Esophagus (tissue), 2 donors: ENCODE measurements around the gene VWA3B. TPM values are rescaled to one million over a fixed set of nuclear protein-coding genes. Genes with fewer than 3 reads are reported as not detected.
"Not testable (repeated sequence)": the region's sequence is repeated elsewhere in the genome, so short reads cannot be mapped to it uniquely, and the experiment has no call there.

Experiments
- H3K27ac ChIP-seq, 2 donors: one replicate each; pipeline ENCODE4 v1.5.1; 2013; ENCODE audit warnings: low read depth in 2 of 2, mild to moderate bottlenecking in 2 of 2, inconsistent platforms in 1 of 2, low read length in 1 of 2, moderate library complexity in 1 of 2
- H3K27me3 ChIP-seq, 2 donors: one replicate each; pipeline ENCODE4 v1.6.1; 2013; ENCODE audit warnings: low read length in 2 of 2, control low read depth in 1 of 2, mild to moderate bottlenecking in 1 of 2; ENCODE audit not compliant: insufficient read depth in 2 of 2, control insufficient read depth in 1 of 2
- H3K36me3 ChIP-seq, 2 donors: one replicate each; pipeline ENCODE4 v1.6.1; 2013; ENCODE audit warnings: low read length in 1 of 2; ENCODE audit not compliant: control insufficient read depth in 2 of 2, insufficient read depth in 2 of 2
- H3K4me1 ChIP-seq, 2 donors: one replicate each; pipeline ENCODE4 v1.6.1; 2013; ENCODE audit warnings: low read length in 1 of 2; ENCODE audit not compliant: control insufficient read depth in 2 of 2, insufficient read depth in 2 of 2
- H3K4me3 ChIP-seq, 2 donors: one replicate each; pipeline ENCODE4 v1.5.1; 2013; ENCODE audit warnings: low read length in 2 of 2, mild to moderate bottlenecking in 2 of 2, low read depth in 1 of 2, moderate library complexity in 1 of 2
- H3K9me3 ChIP-seq, 2 donors: one replicate each; pipeline ENCODE4 v1.6.1; 2013; ENCODE audit warnings: mild to moderate bottlenecking in 2 of 2, low read depth in 1 of 2, low read length in 1 of 2, moderate library complexity in 1 of 2; ENCODE audit not compliant: control insufficient read depth in 2 of 2, insufficient read depth in 1 of 2
- WGBS, 2 donors: extraction: QIAGEN DNeasy Blood & Tissue Kit; methylation state at CpG; one replicate each; pipeline ENCODE4 v1.1.7; 2013; 5-methylcytosine and 5-hydroxymethylcytosine counted together
- polyA plus RNA-seq, 2 donors: library from polyadenylated mRNA; stranded (reverse); fragments of 200-250 nt; gene quantifications; one replicate each; pipeline ENCODE4 v1.2.3, GENCODE V29; 2013
- donor health status: healthy with polysubstance abuse.
- donor health status: Bipolar disorder and iron deficiency.

The VWA3B gene
- polyA plus RNA-seq, 2 donors = 0.01 to 0.02 TPM

DNA sequence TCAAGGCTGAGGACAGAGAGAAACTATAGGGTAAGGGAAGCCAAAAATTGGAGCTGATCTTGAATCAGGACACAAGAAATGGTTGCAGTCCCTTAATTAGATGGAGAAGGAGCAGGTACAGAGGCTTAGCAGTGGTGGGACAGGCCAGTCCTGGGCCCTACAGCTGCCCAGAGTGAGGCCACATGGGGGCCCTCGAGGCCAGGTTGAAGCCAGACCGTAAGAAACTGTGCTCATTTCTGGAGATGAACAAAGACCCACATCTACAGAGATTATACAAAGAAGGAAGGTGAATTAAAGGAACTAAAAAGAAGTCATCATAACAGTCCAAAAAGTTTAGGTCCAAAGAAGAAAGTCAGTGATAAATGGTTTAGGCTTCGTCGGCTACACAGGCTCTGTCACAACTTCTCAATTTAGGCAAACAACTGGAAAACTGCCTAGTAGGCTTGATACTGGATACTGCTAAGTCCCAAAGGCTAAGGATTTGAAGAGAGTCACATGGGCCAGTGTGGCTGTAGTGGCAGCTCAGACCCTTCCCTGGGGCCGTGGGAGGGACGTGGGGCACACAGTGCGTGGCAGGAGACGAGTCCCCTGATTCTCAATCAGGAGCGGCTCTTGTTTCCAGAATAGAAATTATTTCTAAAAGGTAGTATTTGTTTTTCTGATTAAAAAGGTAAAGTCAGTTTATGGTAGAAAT lies 208.9 kb downstream of the VWA3B start:
- Histone ChIP-seq H3K27me3 (no peaks in the 10 kb centered on the region), H3K27ac (no peak overlapping the region), H3K36me3 (no peaks in the 10 kb centered on the region), H3K9me3 (no peaks in the 10 kb centered on the region), H3K4me1 (peaks cover 0 to 8% of the 10 kb centered on the region in 2 donors), H3K4me3 (no peak overlapping the region)
- 78% methylated on average over 9 of the region's 9 CpGs for WGBS, 2 donors

DNA sequence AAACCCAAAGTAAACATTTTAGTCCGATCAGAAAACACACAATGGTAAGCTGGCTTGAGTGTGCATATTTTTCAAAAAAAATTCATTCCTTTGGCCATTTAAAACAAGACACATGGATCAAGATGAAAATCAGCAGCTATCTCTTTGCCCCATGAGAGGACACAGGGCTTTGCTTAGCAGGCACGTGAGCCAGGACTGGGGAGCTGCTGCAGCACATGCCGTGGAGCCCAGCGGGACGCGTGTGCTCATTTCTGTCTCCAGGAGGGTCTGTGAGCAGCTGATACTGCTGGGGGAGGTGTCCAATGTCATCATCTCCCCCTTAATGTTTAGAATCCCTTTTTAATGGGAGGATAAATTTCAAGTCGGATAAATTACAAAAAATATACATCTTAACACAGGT lies 209.5 kb downstream of the VWA3B start:
- Histone ChIP-seq H3K4me3 (no peak overlapping the region), H3K27me3 (no peaks in the 10 kb centered on the region), H3K27ac (no peak overlapping the region), H3K9me3 (no peaks in the 10 kb centered on the region), H3K36me3 (no peaks in the 10 kb centered on the region), H3K4me1 (peaks cover 0 to 8% of the 10 kb centered on the region in 2 donors)
- 65 to 69% methylated on average over 7 of the region's 7 CpGs for WGBS, 2 donors

DNA sequence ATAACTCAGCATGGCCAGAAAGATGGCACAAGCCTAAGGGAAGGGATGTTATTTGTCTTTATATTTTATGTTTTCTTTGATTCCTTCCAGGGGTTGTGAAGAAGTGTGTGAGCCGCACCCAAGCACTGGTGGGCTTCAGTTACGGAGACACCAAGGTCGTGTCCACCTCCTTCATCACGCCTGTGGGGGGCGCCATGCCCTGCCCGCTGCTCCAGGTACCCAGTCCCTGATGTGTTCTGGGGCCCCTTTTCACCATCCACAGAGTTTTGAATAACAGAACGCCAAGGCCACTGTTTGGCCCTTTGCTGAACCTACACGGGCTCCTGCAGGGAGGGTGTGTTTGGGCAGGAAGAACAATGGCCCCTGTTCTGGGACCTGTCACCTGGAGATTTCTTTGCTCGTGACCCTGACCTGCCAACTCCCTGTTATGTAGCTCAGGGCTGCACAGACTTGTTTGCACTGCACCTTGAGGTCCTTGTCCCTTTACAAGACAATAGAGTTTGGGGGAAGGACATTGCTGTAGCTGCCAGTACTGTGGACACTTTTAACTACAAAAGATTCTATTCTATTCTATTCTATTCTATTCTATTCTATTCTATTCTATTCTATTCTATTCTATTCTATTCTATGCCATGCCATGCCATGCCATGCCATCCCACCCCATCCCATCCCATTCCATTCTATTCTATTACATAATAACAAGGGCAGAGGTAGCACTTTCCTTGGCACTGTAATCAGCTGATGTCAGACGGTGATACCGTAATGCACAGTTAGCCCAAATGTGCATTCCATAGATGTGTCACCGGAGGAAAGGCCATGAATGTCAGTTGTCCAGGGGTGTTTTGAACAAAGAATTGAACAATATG lies 211.1 kb downstream of the VWA3B start:
- no peak overlapping the region for H3K4me3 ChIP-seq
- peaks cover 0 to 8% of the 10 kb centered on the region in 2 donors for H3K4me1 ChIP-seq
- H3K9me3 ChIP-seq = no peaks in the 10 kb centered on the region
- no peak overlapping the region for H3K27ac ChIP-seq
- H3K27me3 ChIP-seq = no peaks in the 10 kb centered on the region
- 68 to 76% methylated on average over 12 of the region's 12 CpGs for WGBS, 2 donors
- no peaks in the 10 kb centered on the region for H3K36me3 ChIP-seq

DNA sequence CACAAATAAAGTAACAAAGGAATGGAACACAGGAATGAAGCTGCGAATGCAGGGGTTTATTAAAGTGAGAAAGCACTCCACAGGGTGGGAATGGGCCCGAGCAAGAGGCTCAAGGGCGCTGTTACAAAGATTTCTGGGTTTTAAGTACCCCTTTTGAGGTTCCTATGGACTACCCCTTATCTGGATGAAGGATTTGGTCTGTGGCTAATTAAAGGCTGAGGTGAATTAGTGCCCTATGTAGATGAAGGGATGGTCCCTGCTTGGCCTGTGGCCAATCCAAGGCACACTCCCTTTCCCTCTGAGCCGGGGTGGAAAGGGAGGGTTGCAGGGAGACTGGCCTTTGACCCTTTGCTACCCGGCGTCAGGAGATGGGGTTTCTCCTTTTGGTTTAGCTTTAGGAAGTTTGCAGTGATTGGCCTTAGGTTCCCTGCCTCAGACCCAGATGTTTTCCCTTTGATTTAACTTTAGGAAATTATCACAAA lies 211.8 kb downstream of the VWA3B start:
- 58 to 68% methylated on average over 6 of the region's 6 CpGs for WGBS, 2 donors
- Histone ChIP-seq H3K9me3 (no peaks in the 10 kb centered on the region), H3K4me1 (peaks cover 0 to 8% of the 10 kb centered on the region in 2 donors), H3K36me3 (no peaks in the 10 kb centered on the region), H3K27ac (no peak overlapping the region), H3K4me3 (no peak overlapping the region), H3K27me3 (no peaks in the 10 kb centered on the region)

DNA sequence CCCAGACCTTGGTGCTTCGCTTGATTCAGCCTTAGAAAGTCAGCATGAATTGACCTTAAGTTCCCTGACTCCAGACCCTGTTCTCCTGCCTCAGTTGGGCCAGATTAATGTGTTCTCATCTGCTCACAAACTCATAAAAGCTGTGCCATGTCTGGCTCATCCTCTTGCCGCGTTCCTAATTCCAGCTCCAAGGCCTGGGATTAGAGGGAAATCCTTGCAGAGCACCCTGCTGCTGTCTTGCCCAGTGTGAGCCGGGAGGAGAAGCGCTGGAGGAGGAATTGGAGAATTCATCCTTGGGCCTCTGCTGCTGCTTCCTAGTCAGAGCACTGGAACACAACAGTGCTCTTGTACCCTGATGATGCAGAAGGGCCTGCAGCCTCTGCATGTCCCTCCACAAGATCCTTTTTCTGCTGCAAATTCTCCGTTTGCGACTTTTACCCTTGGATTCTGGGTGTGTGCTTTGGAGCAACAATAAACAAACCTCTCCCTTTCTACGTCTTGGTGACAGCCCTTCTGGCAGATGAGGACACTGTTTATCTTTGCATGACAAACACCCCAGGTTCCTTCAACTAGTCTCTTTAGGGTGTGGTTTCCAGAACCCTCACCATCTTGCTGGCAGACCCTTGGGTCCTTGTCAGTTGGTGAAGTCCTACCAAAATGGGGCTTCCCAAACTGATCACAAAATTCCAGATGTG lies 212.4 kb downstream of the VWA3B start:
- Histone ChIP-seq H3K4me3 (no peak overlapping the region), H3K27me3 (no peaks in the 10 kb centered on the region), H3K9me3 (no peaks in the 10 kb centered on the region), H3K36me3 (no peaks in the 10 kb centered on the region), H3K27ac (no peak overlapping the region), H3K4me1 (peaks cover 0 to 8% of the 10 kb centered on the region in 2 donors)
- WGBS, 2 donors = 65 to 68% methylated on average over 8 of the region's 8 CpGs

DNA sequence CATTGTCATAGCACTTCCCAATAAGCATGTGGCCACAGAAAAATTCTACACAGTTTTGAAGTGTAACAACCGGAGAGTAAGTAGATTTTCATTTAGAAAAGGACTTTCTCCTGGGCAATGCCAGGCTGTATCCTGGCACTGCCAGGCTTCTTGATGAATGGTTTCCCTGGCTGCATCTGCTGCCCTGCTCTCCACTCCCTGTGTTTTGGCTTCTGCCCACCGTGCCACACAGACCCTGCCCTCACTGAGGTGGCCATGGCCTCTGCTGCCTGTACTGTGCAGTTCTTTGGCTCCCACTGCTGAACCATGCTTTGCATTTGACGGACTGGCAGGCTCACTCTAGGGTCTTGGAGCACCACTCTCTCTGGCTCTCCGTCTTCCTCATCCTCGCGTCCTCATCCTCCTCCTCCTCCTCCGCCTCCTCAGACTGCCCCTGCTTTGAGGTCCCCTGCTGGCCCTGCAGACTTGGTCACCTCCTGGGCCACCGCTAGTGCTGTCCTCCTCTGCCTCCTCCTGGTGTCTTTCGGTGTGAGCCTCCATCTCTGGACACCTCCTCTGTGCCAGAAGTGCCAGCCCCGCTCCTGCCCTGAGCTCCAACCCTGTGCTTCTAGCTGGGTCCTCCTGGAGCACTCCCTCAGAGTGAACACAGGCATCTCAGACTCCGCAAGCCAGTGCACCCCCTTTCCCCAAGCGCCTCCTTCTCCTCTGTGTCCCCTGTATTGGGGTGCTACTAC lies 213.3 kb downstream of the VWA3B start:
- Histone ChIP-seq H3K36me3 (no peaks in the 10 kb centered on the region), H3K4me1 (peaks cover 0 to 8% of the 10 kb centered on the region in 2 donors), H3K27ac (no peak overlapping the region), H3K27me3 (no peaks in the 10 kb centered on the region), H3K4me3 (no peak overlapping the region), H3K9me3 (no peaks in the 10 kb centered on the region)
- 88 to 90% methylated on average over 12 of the region's 12 CpGs for whole genome bisulfite sequencing, 2 donors

DNA sequence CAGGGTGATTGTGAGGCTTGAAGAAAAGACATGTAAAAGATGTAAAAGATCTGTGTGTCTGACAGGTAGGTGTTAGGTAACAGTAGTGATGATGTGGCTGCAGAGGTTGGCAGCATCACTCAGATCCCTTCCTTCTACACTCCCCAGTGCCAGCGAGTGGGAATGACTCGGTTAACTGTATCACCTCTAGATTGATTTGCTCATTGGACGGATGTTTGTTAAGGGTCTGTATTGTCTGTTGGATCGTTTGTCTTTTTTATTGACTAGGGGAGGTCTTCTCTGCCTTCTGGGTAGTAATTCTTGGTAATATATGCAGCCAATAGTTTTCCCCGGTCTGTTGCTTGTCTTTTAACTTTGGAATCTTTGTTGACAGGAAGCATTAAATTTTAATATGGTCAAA lies 214.5 kb downstream of the VWA3B start:
- no peaks in the 10 kb centered on the region for H3K36me3 ChIP-seq
- WGBS, 2 donors = 57 to 63% methylated on average over 5 of the region's 5 CpGs
- H3K27me3 ChIP-seq = no peaks in the 10 kb centered on the region
- H3K9me3 ChIP-seq = no peaks in the 10 kb centered on the region
- peaks cover 0 to 8% of the 10 kb centered on the region in 2 donors for H3K4me1 ChIP-seq
- H3K4me3 ChIP-seq = no peak overlapping the region
- H3K27ac ChIP-seq = no peak overlapping the region

DNA sequence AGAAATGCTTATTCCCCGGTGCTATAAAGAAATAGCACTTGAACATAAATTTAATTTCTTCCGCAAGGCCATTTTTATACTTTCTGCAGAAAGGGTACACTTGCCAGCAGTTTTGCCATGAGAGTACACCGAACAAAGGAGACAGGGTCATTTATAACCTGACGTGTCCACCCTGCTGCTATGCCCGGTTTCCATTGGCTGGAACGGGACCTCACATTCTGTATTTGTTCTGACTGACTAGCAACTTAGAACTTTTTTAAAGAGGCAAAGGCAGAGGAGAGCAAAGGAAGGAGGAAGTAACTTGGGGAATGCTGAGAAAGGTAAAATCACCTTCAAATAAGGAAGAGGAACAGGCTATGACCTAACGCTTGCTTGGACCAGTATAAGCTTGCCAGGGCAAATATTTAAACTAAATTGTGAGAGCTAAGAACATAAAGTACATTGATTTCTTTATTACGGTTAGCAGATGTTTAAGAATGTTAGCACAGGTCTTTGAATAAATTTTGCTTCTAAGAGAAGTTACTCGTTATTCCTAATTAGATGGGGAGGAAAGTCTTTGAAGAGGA lies 220.2 kb downstream of the VWA3B start:
- WGBS, 2 donors = 55 to 59% methylated on average over 9 of the region's 9 CpGs

DNA sequence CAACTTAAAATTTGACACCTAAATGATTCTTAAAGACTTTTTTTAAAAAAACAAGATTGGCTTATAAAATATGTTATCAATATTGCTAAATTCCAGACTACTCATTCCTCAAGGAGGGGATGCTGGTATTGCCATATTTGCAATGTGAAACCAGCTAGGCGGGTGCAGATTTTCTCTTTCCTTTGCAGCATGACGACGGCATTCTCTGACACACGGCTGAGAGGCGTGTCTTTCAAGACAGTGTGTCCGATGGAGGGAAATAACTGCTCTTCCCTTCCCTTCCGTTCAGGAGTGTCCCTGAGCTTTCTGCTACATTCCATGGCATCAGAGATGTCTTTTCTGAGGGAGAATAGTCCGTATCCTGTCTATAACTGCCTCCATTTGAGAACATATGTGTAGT lies 221.1 kb downstream of the VWA3B start:
- WGBS, 2 donors = 49 to 52% methylated on average over 8 of the region's 8 CpGs
- Histone ChIP-seq H3K4me3 (no peak overlapping the region), H3K9me3 (peaks cover 2 to 3% of the 10 kb centered on the region in 2 donors), H3K4me1 (no peaks in the 10 kb centered on the region), H3K27me3 (no peaks in the 10 kb centered on the region), H3K27ac (no peak overlapping the region), H3K36me3 (no peaks in the 10 kb centered on the region)

More for the DNA sequence above, 220.2 kb downstream of the VWA3B start:
- not testable (repeated sequence) for H3K36me3 ChIP-seq, H3K4me1 ChIP-seq, H3K9me3 ChIP-seq, H3K4me3 ChIP-seq, H3K27me3 ChIP-seq, H3K27ac ChIP-seq
